Stimulated activated CD8-positive, alpha-beta memory T cell treated with anti-CD3 and anti-CD28 coated beads, Interleukin-15, amount 100 ng/mL, for 24 hours (primary cell): ENCODE results near the gene GSG1L2.

ENCODE experiments used
- DNase-seq: peaks from one replicate; pipeline ENCODE4 v3.0.0-alpha.2; 2020; ENCODE audit warnings: low read depth

Gene GSG1L2

DNA sequence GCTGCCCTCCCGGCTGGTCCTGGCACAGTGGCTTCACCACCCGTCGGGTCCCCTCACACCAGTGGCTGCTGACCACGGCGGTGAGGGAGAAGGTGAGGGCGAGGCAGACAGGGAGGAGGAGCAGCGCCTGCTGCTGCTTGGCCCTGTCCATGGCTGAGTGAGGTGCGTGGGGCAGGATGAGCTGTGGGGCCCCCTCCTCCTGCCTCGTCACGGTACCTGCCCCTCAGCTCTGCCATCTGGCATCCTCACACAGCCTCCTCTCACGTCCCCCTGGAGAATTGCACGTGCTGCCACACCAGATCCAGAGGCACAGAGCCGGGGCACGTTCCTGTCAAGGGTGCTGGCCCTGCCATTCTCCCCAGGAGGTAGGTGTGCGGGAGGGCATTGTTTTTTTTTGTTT, at the start of gene GSG1L2:
TSS of gene GSG1L2 (minus strand) at position 159 of the 400 bp plus-strand sequence. CDS start at position 151, 8 bp downstream.
- no peak for DNase-seq

DNA sequence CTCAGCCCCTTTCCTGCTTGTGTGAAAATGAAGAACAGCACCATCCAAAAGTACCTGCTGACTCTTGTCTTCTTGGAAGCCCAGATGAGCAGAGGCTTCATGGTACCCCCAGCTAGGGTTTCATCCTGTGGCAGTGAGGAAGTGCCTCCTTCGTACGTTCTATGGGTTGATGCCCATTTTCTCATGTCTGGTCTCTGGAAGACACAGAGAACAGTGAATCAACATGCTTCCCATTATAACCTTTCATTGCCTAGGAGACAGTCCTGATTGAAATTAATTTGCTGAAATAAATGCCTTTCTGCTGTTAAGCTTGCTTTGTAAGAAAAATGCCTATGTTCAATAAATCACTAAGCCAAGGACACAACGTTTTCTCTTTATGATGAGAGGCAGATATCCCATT, 46.7 kb upstream of the GSG1L2 start:
- no peak for DNase-seq

GRCh38 chr17:9865586-9865985, 43.7 kb upstream of the GSG1L2 start:
- DNase-seq, result no peak

GRCh38 chr17:9862949-9863348, 41.1 kb upstream of the GSG1L2 start:
- DNase-seq, result no peak

- DNase-seq, result no peak
These were observed 40.3 kb upstream of the GSG1L2 start for GRCh38 chr17:9862220-9862619.

GRCh38 chr17:9860851-9861250, 39.0 kb upstream of the GSG1L2 start:
- DNase-seq, result no peak

- DNase-seq, result no peak
These were observed 37.9 kb upstream of the GSG1L2 start for GRCh38 chr17:9859781-9860180.

- DNase-seq, result no peak
These were observed 33.2 kb upstream of the GSG1L2 start for GRCh38 chr17:9855036-9855435.

GRCh38 chr17:9854255-9854654, 32.4 kb upstream of the GSG1L2 start:
- no peak for DNase-seq

GRCh38 chr17:9850151-9850550, 28.3 kb upstream of the GSG1L2 start:
- DNase-seq, result no peak

GRCh38 chr17:9845306-9845705, 23.4 kb upstream of the GSG1L2 start:
- no peak for DNase-seq

DNA sequence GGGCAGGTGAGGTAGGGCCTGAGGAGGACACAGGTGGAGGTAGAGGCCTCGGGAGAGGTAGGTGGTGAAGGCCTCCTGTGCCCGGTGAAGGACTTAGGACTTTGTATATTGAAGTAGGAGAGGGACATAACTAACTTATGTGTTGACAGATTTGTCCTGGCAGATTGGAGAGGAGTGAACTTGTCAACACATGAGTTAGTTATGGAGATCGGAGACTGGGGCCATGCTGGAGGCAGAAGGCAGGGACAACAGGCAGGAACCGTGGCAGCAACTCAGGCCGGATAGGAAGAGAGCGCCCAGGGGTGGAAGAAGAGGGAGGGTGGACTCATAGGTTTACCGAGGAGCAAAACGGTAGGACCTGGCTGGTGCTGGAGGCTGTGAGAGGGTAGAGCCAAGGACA, 22.3 kb upstream of the GSG1L2 start:
- no peak for DNase-seq

DNA sequence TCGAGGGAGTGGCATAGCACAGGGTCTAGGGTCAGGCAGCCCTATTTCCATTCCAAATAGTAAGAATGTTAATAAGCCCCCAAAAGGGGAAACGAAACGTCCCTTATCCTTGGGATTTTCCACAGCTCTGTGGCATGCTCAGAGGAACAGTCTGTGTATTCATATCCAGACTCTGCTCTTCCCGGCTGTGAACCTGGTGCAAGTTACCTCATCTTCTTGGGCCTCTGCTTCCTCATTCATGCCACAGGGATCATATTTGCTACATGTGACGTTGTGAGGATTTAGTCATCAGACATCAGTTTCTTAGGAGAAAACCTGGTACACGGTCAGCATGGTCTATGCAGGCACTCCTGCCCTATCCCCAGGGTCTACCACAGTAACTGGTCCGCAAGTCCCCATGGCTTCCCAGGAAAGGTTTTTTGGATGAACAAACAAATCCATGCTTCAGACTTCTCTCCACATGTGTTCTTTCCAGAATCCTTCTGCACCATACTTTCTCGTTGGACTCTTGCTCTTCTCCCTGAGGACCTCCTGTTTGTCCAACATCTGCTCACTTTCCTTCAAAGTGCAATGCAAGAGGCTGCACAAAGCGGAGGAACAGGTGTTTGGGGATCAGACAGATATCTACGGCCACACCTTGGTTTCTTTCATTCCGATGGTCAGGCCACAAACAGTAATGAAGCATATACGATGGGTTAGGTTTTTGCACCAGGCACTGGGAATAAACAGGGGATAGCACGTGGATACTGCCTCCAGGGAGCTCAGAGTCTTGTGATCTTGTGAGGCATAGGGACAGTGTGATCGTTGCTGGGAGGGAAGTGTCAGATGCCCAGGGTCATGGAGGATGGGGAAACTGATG, 21.5 kb upstream of the GSG1L2 start:
- no peak for DNase-seq

DNA sequence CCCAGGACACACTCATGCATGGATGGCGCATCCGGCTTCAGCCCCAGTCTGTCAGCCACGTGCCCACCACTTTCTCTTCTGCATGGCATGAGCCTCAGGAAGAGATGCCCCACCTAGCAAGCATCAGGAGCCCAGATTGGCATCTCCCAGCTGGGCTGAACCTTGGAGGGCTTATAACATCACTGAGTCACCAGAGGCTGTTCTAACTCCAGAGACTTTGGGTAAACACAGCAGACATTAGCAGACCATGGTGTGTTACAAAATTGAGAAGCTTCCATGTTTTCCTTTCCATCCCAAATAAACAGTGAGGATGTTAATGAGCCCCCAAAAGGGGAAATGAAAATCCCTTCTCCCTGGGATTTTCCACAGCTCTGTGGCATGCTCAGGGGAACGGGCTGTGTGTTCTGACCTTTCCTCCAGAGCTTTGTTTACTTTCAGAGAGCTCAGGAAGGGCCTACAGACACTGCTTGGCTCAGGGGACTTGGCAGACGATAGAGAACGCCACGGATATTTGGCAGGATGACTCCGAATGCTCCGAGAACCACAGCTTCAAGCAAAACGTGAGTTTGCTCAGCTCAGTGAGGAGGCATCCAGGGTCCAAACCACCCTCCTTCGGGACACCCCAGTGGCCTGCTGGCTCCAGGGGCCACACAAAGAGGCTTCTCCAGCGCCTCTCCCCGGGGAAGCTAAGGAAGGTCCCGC, 20.3 kb upstream of the GSG1L2 start:
- DNase-seq, result no peak

DNA sequence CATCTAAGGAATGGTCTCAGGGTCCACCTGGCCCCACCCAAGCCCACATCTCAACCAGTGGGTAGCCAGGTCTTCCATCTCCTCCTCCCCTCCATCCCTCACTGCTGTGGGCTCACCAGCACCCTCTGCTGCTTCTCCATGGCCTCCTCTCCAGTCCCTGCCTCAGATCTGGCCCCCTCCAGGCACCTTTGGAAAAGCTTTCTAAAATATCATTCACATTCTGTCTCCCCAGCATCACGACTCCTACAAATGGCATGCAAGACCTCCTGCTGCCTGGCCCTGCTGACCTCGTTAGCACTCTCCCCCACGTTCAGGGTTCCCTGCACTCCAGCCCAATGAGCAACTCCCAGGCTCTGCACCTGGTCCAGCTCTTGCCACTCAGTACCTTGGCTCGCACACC, 17.6 kb upstream of the GSG1L2 start:
- no peak for DNase-seq

GRCh38 chr17:9837551-9838471, 15.9 kb upstream of the GSG1L2 start:
- DNase-seq, result no peak

DNA sequence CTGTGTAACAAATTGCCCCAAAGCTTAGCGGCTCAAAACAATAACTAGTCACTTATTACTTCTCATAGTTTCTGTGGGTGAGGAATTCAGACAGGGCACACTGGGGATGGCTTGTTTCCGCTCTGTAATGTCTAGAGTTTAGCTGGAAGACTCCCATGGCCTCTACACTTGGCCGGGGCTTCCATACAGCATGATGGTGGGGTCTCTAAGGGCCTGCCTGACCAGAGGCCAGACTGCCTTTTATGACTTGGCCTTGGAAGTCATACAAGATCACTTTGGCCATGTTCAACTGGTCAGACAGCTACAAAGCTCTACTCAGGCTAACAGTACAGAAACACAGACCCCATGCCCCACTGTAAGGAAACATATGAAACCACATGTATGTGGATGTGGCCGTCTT, 12.0 kb upstream of the GSG1L2 start:
- no peak for DNase-seq

GRCh38 chr17:9830711-9831110, 8.8 kb upstream of the GSG1L2 start:
- no peak for DNase-seq

- DNase-seq, result no peak
These were observed 7.5 kb upstream of the GSG1L2 start for GRCh38 chr17:9829343-9829742.

DNA sequence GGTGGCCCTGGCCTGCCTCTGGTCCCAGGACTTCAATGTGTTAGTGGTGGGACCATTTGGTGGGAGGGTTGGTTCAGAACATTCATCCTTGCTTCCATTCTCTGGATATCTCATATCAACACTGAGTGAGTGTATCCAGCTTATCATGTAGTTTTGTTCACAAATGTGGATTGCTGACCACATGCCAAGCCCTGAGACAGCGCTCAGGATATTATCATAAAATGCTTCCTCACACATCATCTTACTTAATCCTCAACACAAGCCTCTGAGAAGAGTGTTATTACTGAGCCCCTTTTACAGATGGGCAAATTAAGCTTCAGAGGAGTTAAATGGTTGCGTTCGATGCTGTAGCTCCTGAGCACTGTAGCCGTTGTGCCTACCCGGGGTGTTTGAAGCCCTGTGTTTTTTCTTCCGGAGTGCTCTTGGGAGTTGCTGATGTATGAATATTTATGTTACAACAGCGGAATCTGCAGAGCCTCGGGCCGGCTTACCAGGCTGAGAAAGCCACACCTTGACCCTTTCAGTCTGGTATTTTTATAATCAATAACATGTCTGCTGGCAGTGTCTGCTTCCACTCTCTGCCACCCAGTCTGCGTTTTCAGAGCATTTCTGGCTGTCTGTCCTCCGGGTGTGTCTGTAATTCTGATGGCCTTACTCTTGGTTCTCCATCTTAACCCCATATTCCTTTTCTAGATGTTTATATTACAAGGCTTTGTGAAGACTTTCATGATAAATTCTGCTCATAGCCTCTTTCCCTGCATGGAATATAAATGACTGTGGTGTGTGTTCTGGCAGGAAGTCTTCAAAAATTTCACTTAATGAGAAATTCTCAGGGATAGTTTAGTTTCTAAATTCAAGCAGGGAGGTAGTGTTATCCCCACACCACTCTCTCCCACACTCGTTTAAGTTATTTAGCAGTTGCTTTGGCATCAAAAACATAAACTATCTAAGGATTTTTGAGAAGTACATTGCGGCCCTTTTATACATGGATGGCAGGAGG, 6.7 kb upstream of the GSG1L2 start:
- DNase-seq, result no peak

DNA sequence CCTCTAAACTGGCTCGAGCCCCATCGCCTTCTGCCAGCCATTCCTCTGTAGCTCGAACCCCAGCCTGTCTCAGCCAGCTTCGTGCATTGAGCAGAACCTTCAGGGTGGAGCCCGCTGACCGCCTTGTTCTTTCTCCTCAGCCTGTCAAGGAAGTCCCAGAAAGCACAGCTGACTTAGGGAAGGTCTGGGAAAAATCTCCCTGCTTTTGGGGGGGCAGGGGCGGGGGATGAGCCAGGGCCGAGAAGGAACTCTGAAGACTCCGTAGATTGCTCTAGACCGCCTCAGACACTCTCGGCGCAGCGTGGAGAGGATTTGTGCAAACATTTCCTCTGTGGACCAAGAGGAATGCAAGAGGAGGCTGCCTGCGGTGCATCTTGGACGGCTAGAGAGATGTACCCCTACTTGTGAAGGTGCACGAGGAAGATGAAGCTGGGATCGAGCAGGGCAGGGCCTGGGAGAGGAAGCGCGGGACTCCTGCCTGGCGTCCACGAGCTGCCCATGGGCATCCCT, 3.8 kb upstream of the GSG1L2 start, which contains the start of gene GLP2R:
TSS of gene GLP2R (plus strand) at position 284 of the 510 bp plus-strand sequence. CDS start at position 424, 140 bp downstream.
- DNase-seq, result no peak
